NCI-H1105 (cell line): ENCODE data around the gene MRPL40.
"Not testable (repeated sequence)": the region's sequence is repeated elsewhere in the genome, so short reads cannot be mapped to it uniquely, and the experiment has no call there.

Source experiments
- DNase-seq: peaks from one replicate; lab custom pipeline; 2025; lab: John Stamatoyannopoulos, UW

MRPL40 gene

GRCh38 chr22:19407649-19408606 lies 24.4 kb upstream of the MRPL40 start:
- no peak for DNase-seq

GRCh38 chr22:19410941-19411689 lies 21.2 kb upstream of the MRPL40 start:
- no peak for DNase-seq

- no peak for DNase-seq
Observed at GRCh38 chr22:19411690-19412045, 20.7 kb upstream of the MRPL40 start.

- no peak for DNase-seq
Observed at GRCh38 chr22:19412478-19412877, 19.9 kb upstream of the MRPL40 start.

GRCh38 chr22:19412923-19413322 lies 19.4 kb upstream of the MRPL40 start:
- DNase-seq: no peak

GRCh38 chr22:19419086-19419463 lies 13.3 kb upstream of the MRPL40 start:
- no peak for DNase-seq

GRCh38 chr22:19419464-19420178 lies 12.7 kb upstream of the MRPL40 start:
- DNase-seq: no peak

- no peak for DNase-seq
Observed at GRCh38 chr22:19420321-19420720, 12.0 kb upstream of the MRPL40 start.

GRCh38 chr22:19422440-19423301 lies 9.7 kb upstream of the MRPL40 start:
- DNase-seq: no peak

- DNase-seq: no peak
Observed at GRCh38 chr22:19424186-19424500, 8.2 kb upstream of the MRPL40 start.

GRCh38 chr22:19429950-19430889 lies 2.1 kb upstream of the MRPL40 start:
- DNase-seq: no peak

- DNase-seq: no peak
Observed at GRCh38 chr22:19430890-19431541, 1.3 kb upstream of the MRPL40 start.

GRCh38 chr22:19431649-19432132 lies 654 bp upstream of the MRPL40 start, which contains the start of gene HIRA:
Gene HIRA, minus strand, starts transcription at chr22:19431733. Its CDS starts 257 bp downstream, at chr22:19431476.
- peak; percentile 49 for DNase-seq

- DNase-seq: no peak
Observed at GRCh38 chr22:19434401-19434800, 2.1 kb downstream of the MRPL40 start.

- no peak for DNase-seq
Observed at GRCh38 chr22:19434829-19435580, 2.7 kb downstream of the MRPL40 start.

- DNase-seq: not testable (repeated sequence)
Observed at GRCh38 chr22:19436444-19437161, 4.3 kb downstream of the MRPL40 start.

GRCh38 chr22:19438298-19438697 lies 6.0 kb downstream of the MRPL40 start:
- no peak for DNase-seq
